ENCODE data around the gene TBL3. TPM values are rescaled to one million over a fixed set of nuclear protein-coding genes. Genes with fewer than 3 reads are reported as not detected.

TBL3 gene
- total RNA-seq, 1 experiment from 2014 or later: 34.7 TPM

DNA sequence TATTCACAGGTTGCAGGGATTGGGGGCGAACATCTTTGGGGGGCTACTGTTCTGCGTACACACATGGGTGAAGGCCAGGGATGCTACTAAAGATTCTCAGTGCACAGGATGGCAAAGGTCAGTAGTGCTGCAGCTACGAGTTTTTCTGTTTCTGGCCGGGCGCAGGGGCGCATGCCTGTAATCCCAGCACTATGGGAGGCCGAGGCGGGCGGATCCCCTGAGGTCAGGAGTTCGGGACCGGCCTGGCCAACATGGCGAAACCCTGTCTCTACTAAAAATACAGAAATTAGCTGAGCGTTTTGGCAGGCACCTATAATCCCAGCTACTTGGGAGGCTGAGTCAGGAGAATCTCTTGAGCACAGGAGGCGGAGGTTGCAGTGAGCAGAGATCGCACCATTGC is 41.7 kb downstream of the TBL3 start:
- Histone ChIP-seq H3K27me3 (replicated peaks; ENCODE audit: control insufficient read depth, insufficient read depth, low read length) (no peaks in the 10 kb centered on the region), H3K36me3 (ENCODE audit: control insufficient read depth, insufficient read depth, low read length) (no peaks in the 10 kb centered on the region), H3K9me3 (no peaks in the 10 kb centered on the region), H3K4me1 (peaks cover 13% of the 10 kb centered on the region), H3K4me3 (ENCODE audit: low read depth, low read length) (no peak overlapping the region)
- Mint-ChIP-seq H3K27me3 (ENCODE audit: insufficient read depth, unreplicated experiment) (no peaks in the 10 kb centered on the region), H3K4me1 (ENCODE audit: low read depth, unreplicated experiment) (no peaks in the 10 kb centered on the region), H3K27ac (ENCODE audit: unreplicated experiment) (no peak overlapping the region), H3K9me3 (ENCODE audit: unreplicated experiment) (no peaks in the 10 kb centered on the region), H3K36me3 (ENCODE audit: insufficient read depth, unreplicated experiment) (no peaks in the 10 kb centered on the region), H3K4me3 (ENCODE audit: unreplicated experiment) (no peak overlapping the region)
- intact Hi-C loops (cut with micrococcal nuclease; ENCODE audit: unreplicated experiment): no loop called here
- TF ChIP-seq, protein P1, sequence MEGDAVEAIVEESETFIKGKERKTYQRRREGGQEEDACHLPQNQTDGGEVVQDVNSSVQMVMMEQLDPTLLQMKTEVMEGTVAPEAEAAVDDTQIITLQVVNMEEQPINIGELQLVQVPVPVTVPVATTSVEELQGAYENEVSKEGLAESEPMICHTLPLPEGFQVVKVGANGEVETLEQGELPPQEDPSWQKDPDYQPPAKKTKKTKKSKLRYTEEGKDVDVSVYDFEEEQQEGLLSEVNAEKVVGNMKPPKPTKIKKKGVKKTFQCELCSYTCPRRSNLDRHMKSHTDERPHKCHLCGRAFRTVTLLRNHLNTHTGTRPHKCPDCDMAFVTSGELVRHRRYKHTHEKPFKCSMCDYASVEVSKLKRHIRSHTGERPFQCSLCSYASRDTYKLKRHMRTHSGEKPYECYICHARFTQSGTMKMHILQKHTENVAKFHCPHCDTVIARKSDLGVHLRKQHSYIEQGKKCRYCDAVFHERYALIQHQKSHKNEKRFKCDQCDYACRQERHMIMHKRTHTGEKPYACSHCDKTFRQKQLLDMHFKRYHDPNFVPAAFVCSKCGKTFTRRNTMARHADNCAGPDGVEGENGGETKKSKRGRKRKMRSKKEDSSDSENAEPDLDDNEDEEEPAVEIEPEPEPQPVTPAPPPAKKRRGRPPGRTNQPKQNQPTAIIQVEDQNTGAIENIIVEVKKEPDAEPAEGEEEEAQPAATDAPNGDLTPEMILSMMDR (IDR thresholded peaks at IDR 0.05; ENCODE audit: insufficient read depth in 1 of 2, low read depth in 1 of 2, low read length in 1 of 2, severe bottlenecking in 1 of 2, unreplicated experiment in 1 of 2): no peak
- ChIA-PET CTCF (no interaction called here), POLR2A (no interaction called here)
- no peak for DNase-seq
- no TSS peak for BruUV-seq (replicated peaks)

DNA sequence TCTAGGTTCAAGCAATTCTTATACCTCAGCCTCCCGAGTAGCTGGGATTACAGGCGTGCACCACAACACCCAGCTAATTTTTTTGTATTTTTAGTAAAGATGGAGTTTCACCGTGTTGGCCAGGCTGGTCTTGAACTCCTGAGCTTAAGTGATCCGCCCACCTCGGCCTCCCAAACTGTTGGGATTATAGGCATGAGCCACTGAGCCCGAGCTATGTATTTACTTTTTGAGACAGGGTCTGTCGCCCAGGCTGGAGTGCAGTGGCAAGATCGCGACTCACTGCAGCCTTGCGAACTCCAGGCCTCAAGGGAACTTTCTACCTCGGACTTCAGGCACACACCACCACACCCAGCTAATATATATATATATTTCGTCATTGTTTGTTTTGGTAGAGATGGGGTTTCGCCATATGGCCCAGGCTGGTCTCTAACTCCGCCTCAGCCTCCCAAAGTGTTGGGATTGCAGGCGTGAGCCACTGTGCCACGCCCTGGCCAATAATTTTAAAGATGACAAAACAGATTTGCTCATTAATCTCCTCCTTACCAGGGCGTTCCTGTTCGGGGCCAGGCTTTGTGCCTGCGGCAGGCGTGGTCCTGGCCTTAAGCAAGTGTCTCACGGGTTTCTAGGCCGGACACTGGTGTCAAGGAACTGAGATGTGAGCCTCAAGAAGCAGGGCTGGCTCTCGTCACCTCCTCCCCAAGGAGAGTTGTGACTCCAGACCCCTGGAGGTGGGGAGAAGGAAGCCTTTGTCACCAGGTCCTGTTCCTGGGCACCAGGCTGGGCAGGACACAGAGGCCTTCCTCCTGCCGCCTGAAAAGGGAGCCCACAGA is 43.5 kb downstream of the TBL3 start:
- POLR2A ChIA-PET: interaction anchor here (0.5 kb wide), 1 partner anchor 398 kb away, joined by 6 read pairs; no protein-coding TSS in a partner anchor
- H3K27me3 Mint-ChIP-seq (ENCODE audit: insufficient read depth, unreplicated experiment): no peaks in the 10 kb centered on the region
- Histone ChIP-seq H3K36me3 (ENCODE audit: control insufficient read depth, insufficient read depth, low read length) (no peaks in the 10 kb centered on the region), H3K4me3 (ENCODE audit: low read depth, low read length) (no peak overlapping the region), H3K27me3 (replicated peaks; ENCODE audit: control insufficient read depth, insufficient read depth, low read length) (no peaks in the 10 kb centered on the region), H3K9me3 (no peaks in the 10 kb centered on the region), H3K4me1 (peaks cover 11% of the 10 kb centered on the region)
- no peak overlapping the region for H3K4me3 Mint-ChIP-seq (ENCODE audit: unreplicated experiment)
- no peaks in the 10 kb centered on the region for H3K9me3 Mint-ChIP-seq (ENCODE audit: unreplicated experiment)
- H3K27ac Mint-ChIP-seq (ENCODE audit: unreplicated experiment): peak overlapping the region; percentile 48
- no peaks in the 10 kb centered on the region for H3K4me1 Mint-ChIP-seq (ENCODE audit: low read depth, unreplicated experiment)
- DNase-seq: peak; percentile 74 to 81
- TF ChIP-seq, protein P1 (IDR thresholded peaks at IDR 0.05; ENCODE audit: insufficient read depth in 1 of 2, low read depth in 1 of 2, low read length in 1 of 2, severe bottlenecking in 1 of 2, unreplicated experiment in 1 of 2): no peak
- H3K36me3 Mint-ChIP-seq (ENCODE audit: insufficient read depth, unreplicated experiment): no peaks in the 10 kb centered on the region
- intact Hi-C loops (cut with micrococcal nuclease; ENCODE audit: unreplicated experiment): no loop called here
- no TSS peak for BruUV-seq (replicated peaks)
- CTCF ChIA-PET: interaction anchor here (1.2 kb wide), 1 partner anchor 140 kb away, joined by 3 read pairs; the partner anchor contains the start of gene TRAF7

DNA sequence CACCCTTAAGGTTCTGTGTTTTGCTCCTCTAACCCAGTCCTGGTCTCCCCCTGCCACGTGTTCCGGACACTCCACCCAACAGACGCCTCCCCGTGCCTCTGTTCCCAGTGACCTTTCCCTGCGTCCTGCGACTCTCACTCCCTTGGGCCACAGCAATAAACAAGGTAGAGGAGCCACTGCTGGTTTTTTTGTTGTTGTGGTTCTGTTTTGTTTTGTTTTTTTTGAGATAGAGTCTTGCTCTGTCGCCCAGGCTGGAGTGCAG is 44.0 kb downstream of the TBL3 start:
- H3K4me3 ChIP-seq (ENCODE audit: low read depth, low read length): no peak overlapping the region
- Mint-ChIP-seq H3K36me3 (ENCODE audit: insufficient read depth, unreplicated experiment) (no peaks in the 10 kb centered on the region), H3K4me3 (ENCODE audit: unreplicated experiment) (no peak overlapping the region), H3K4me1 (ENCODE audit: low read depth, unreplicated experiment) (no peaks in the 10 kb centered on the region), H3K9me3 (ENCODE audit: unreplicated experiment) (no peaks in the 10 kb centered on the region), H3K27me3 (ENCODE audit: insufficient read depth, unreplicated experiment) (no peaks in the 10 kb centered on the region), H3K27ac (ENCODE audit: unreplicated experiment) (peak overlapping the region; percentile 48)
- H3K27me3 ChIP-seq (replicated peaks; ENCODE audit: control insufficient read depth, insufficient read depth, low read length): no peaks in the 10 kb centered on the region
- intact Hi-C loops (cut with micrococcal nuclease; ENCODE audit: unreplicated experiment): no loop called here
- POLR2A ChIA-PET: no interaction called here
- TF ChIP-seq, protein P1 (IDR thresholded peaks at IDR 0.05; ENCODE audit: insufficient read depth in 1 of 2, low read depth in 1 of 2, low read length in 1 of 2, severe bottlenecking in 1 of 2, unreplicated experiment in 1 of 2): no peak
- H3K36me3 ChIP-seq (ENCODE audit: control insufficient read depth, insufficient read depth, low read length): no peaks in the 10 kb centered on the region
- peaks cover 11% of the 10 kb centered on the region for H3K4me1 ChIP-seq
- CTCF ChIA-PET: interaction anchor here (1.2 kb wide), 1 partner anchor 140 kb away, joined by 3 read pairs; the partner anchor contains the start of gene TRAF7
- no peak for DNase-seq
- H3K9me3 ChIP-seq: no peaks in the 10 kb centered on the region
- BruUV-seq (replicated peaks): TSS peak; percentile 67

Data from Caco-2 (cell line).